Tongue (tissue), 2 donors: ENCODE data around the gene ELF3. TPM values are rescaled to one million over a fixed set of nuclear protein-coding genes. Genes with fewer than 3 reads are reported as not detected.

Experiments used
- small RNA-seq: library from RNA; depleted of rRNA; stranded (forward); fragments of <200 nt; gene quantifications from one replicate; pipeline ENCODE3, GENCODE V24; 2014; ENCODE audit warnings: low replicate concordance
- total RNA-seq: library from RNA; depleted of rRNA; stranded (reverse); fragments of >200 nt; gene quantifications from one replicate; pipeline ENCODE4 v1.2.3, GENCODE V29; 2014

Gene ELF3
- total RNA-seq, 1 donor from 2014 or later = 122 TPM

Small RNA genes lying within 50 kb of the gene (small RNA-seq; reads per million reads assigned to genes)
- gene AL691482.1 = not detected
- gene AL691482.2 = not detected
- 0.06 reads per million for gene MIR6740
- not detected for gene RF00156

Other genes with a start within 250 kb of the ELF3 start
- gene IPO9, start 181.4 kb upstream of the ELF3 start, total RNA-seq = 24.3 TPM
- gene SHISA4, start 121.7 kb upstream of the ELF3 start, total RNA-seq = 40.5 TPM
- 6.1 TPM for gene LMOD1, start 64.0 kb upstream of the ELF3 start, total RNA-seq
- gene TIMM17A, start 55.1 kb upstream of the ELF3 start, total RNA-seq = 33.1 TPM
- 28.6 TPM for gene RNPEP, start 27.9 kb upstream of the ELF3 start, total RNA-seq
- 0.41 TPM for gene GPR37L1, start 112.3 kb downstream of the ELF3 start, total RNA-seq
- gene ARL8A, start 134.2 kb downstream of the ELF3 start, total RNA-seq = 29.8 TPM
- gene PTPN7, start 150.0 kb downstream of the ELF3 start, total RNA-seq = 1.5 TPM
- 4.7 TPM for gene LGR6, start 183.2 kb downstream of the ELF3 start, total RNA-seq